Breast epithelium (tissue), 3 donors: Measurements from ENCODE around the gene WNT11.

Source experiments
- POLR2A ChIP-seq: fragments of 450-650 bp; IDR thresholded peaks from one replicate; pipeline ENCODE4 v1.6.1; 2016; ENCODE audit warnings: antibody characterized with exemption, mild to moderate bottlenecking, moderate library complexity
- TF ChIP-seq, protein P1 (sequence below), 3 donors: fragments of 450-650 bp; IDR thresholded peaks; one replicate each; pipeline ENCODE4 v1.5.1; 2016 to 2017; ENCODE audit warnings: antibody characterized with exemption in 3 of 3, mild to moderate bottlenecking in 3 of 3, moderate library complexity in 3 of 3

GRCh38 chr11:76149713-76150112, 56.6 kb downstream of the WNT11 start:
- TF ChIP-seq, protein P1, sequence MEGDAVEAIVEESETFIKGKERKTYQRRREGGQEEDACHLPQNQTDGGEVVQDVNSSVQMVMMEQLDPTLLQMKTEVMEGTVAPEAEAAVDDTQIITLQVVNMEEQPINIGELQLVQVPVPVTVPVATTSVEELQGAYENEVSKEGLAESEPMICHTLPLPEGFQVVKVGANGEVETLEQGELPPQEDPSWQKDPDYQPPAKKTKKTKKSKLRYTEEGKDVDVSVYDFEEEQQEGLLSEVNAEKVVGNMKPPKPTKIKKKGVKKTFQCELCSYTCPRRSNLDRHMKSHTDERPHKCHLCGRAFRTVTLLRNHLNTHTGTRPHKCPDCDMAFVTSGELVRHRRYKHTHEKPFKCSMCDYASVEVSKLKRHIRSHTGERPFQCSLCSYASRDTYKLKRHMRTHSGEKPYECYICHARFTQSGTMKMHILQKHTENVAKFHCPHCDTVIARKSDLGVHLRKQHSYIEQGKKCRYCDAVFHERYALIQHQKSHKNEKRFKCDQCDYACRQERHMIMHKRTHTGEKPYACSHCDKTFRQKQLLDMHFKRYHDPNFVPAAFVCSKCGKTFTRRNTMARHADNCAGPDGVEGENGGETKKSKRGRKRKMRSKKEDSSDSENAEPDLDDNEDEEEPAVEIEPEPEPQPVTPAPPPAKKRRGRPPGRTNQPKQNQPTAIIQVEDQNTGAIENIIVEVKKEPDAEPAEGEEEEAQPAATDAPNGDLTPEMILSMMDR (IDR thresholded peaks at IDR 0.05): no peak
- TF ChIP-seq POLR2A: no peak
